Astrocyte (in vitro differentiated cells and primary cell): ENCODE measurements around the gene SFTA2. TPM values are rescaled to one million over a fixed set of nuclear protein-coding genes. Genes with fewer than 3 reads are reported as not detected.
"Not testable (repeated sequence)": the region's sequence is repeated elsewhere in the genome, so short reads cannot be mapped to it uniquely, and the experiment has no call there.

ENCODE experiments used
- DNase-seq: peaks from one replicate; pipeline ENCODE4 v3.0.0-alpha.2; 2010; ENCODE audit warnings: low read depth
- FAIRE-seq: peaks from 2 replicates; lab custom pipeline; 2011; peaks lifted over from hg19 to GRCh38; lab: Jason Lieb, UNC
- H2AFZ ChIP-seq: 2 replicates; pipeline ENCODE4 v1.6.0; 2012; ENCODE audit warnings: low read depth, low read length, inconsistent platforms
- H3K27ac ChIP-seq: 2 replicates; pipeline ENCODE4 v1.5.1; 2011; ENCODE audit warnings: low read depth, low read length, inconsistent platforms
- H3K27me3 ChIP-seq: 2 replicates; pipeline ENCODE4 v1.6.0; 2011; ENCODE audit warnings: low read length, inconsistent platforms; ENCODE audit not compliant: insufficient read depth
- H3K36me3 ChIP-seq: 2 replicates; pipeline ENCODE4 v1.5.1; 2011; ENCODE audit warnings: low read length, inconsistent platforms; ENCODE audit not compliant: insufficient read depth
- H3K4me1 ChIP-seq: 2 replicates; pipeline ENCODE4 v1.5.1; 2011; ENCODE audit warnings: low read length, inconsistent platforms; ENCODE audit not compliant: insufficient read depth
- H3K4me2 ChIP-seq: 2 replicates; pipeline ENCODE4 v1.6.0; 2012; ENCODE audit warnings: low read length, inconsistent platforms
- H3K4me3 ChIP-seq: 2 replicates; pipeline ENCODE4 v1.5.1; 2011; ENCODE audit warnings: low read depth, mild to moderate bottlenecking, low read length, inconsistent platforms; ENCODE audit not compliant: insufficient read depth
- H3K79me2 ChIP-seq: 2 replicates; pipeline ENCODE4 v1.6.0; 2012; ENCODE audit warnings: mild to moderate bottlenecking, low read length, inconsistent platforms; ENCODE audit not compliant: insufficient read depth
- H3K9ac ChIP-seq: 2 replicates; pipeline ENCODE4 v1.6.0; 2012; ENCODE audit warnings: mild to moderate bottlenecking, low read length, inconsistent platforms
- H3K9me3 ChIP-seq: 2 replicates; pipeline ENCODE4 v1.5.1; 2012; ENCODE audit warnings: low read depth, mild to moderate bottlenecking, low read length, inconsistent platforms; ENCODE audit not compliant: insufficient read depth
- H4K20me1 ChIP-seq: 2 replicates; pipeline ENCODE4 v1.6.0; 2012; ENCODE audit warnings: low read length, inconsistent platforms; ENCODE audit not compliant: insufficient read depth
- H3K27ac Mint-ChIP-seq: one replicate; pipeline ENCODE4 v1.8.0; 2021; ENCODE audit warnings: mild to moderate bottlenecking, mixed read lengths; ENCODE audit not compliant: unreplicated experiment
- H3K27me3 Mint-ChIP-seq: one replicate; pipeline ENCODE4 v1.8.0; 2021; ENCODE audit warnings: low read depth, mixed read lengths; ENCODE audit not compliant: unreplicated experiment
- H3K36me3 Mint-ChIP-seq: one replicate; pipeline ENCODE4 v1.8.0; 2021; ENCODE audit warnings: low read depth, mixed read lengths; ENCODE audit not compliant: unreplicated experiment
- H3K4me1 Mint-ChIP-seq: one replicate; pipeline ENCODE4 v1.8.0; 2021; ENCODE audit warnings: low read depth, mixed read lengths; ENCODE audit not compliant: unreplicated experiment
- H3K4me3 Mint-ChIP-seq: one replicate; pipeline ENCODE4 v1.8.0; 2021; ENCODE audit warnings: mild to moderate bottlenecking, moderate library complexity, mixed read lengths; ENCODE audit not compliant: unreplicated experiment
- H3K9me3 Mint-ChIP-seq: one replicate; pipeline ENCODE4 v1.8.0; 2021; ENCODE audit warnings: mild to moderate bottlenecking, mixed read lengths; ENCODE audit not compliant: unreplicated experiment
- EZH2 ChIP-seq: IDR thresholded peaks from 2 replicates; pipeline ENCODE4 v1.6.1; 2012; ENCODE audit warnings: mild to moderate bottlenecking, low read length, inconsistent platforms; ENCODE audit not compliant: insufficient read depth
- total RNA-seq: library from RNA; stranded (reverse); gene quantifications from 2 replicates; pipeline ENCODE4 v1.2.1, GENCODE V29; 2021
- TF ChIP-seq, protein P1 (sequence below): IDR thresholded peaks from 2 replicates; pipeline ENCODE4 v1.5.1; 2011; ENCODE audit warnings: low read depth, mild to moderate bottlenecking, inconsistent platforms, low read length, moderate library complexity; ENCODE audit not compliant: insufficient read depth

The SFTA2 gene
- total RNA-seq, 1 donor from 2014 or later, result not detected

DNA sequence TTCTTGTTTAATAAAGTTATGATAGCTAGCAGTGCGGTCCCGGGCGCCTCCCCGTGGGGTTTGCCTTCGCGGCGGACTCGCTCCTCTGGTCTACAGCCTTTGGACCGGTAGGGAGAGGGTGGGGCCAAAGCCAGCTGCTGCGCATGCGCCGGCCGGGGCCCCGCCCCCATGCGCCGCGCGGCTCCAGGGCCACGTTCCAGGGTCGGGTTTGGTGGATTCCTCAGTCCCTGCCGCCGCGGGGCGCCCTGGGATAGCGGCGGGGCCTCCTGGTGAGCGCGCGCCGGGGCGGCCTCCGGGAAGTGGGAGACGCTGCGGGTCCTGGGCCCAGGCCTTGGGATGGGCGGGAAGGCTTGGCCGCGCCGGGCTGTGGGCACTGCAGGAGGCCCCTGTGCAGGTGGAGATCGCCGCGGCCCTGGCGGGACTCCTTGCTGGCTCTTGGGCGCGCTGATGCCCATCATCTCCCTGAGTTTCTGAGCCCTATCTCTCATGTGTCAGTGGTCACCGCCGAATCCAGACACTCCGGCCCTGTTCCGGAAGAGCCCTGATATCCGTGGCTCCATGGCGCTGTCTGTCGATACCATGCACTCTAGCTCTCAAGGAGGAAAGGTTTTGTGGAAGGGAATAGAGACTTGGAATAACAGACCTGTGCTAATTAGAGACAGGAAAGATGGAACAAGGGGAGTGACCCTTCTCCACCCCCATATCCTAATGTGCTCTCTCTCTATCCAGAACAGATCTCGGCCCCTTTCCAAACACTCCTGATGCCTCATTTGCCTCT, 17.7 kb downstream of the SFTA2 start, which contains the start of gene VARS2:
Gene VARS2 (plus strand): TSS at position 163 of the 778 bp plus-strand sequence. CDS start 599 bp downstream, at position 762.
- TF ChIP-seq, protein P1, sequence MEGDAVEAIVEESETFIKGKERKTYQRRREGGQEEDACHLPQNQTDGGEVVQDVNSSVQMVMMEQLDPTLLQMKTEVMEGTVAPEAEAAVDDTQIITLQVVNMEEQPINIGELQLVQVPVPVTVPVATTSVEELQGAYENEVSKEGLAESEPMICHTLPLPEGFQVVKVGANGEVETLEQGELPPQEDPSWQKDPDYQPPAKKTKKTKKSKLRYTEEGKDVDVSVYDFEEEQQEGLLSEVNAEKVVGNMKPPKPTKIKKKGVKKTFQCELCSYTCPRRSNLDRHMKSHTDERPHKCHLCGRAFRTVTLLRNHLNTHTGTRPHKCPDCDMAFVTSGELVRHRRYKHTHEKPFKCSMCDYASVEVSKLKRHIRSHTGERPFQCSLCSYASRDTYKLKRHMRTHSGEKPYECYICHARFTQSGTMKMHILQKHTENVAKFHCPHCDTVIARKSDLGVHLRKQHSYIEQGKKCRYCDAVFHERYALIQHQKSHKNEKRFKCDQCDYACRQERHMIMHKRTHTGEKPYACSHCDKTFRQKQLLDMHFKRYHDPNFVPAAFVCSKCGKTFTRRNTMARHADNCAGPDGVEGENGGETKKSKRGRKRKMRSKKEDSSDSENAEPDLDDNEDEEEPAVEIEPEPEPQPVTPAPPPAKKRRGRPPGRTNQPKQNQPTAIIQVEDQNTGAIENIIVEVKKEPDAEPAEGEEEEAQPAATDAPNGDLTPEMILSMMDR, result no peak
- TF ChIP-seq EZH2, result no peak
- Histone ChIP-seq H3K27ac (peak within 1 kb of the TSS; percentile 63), H3K27me3 (no peaks in the 10 kb centered on the region), H3K36me3 (peaks cover 19% of the 10 kb centered on the region), H2AFZ (peak within 1 kb of the TSS; percentile 78), H3K4me3 (peak within 1 kb of the TSS; percentile 53), H3K9me3 (no peaks in the 10 kb centered on the region), H3K9ac (peak within 1 kb of the TSS; percentile 86), H3K79me2 (peaks cover 8% of the 10 kb centered on the region), H3K4me1 (peaks cover 12% of the 10 kb centered on the region), H3K4me2 (peak within 1 kb of the TSS; percentile 92), H4K20me1 (no peaks in the 10 kb centered on the region)
- H3K27me3 Mint-ChIP-seq, result no peaks in the 10 kb centered on the region
- peaks cover 8% of the 10 kb centered on the region for H3K4me1 Mint-ChIP-seq
- H3K27ac Mint-ChIP-seq, result peak within 1 kb of the TSS; percentile 85
- FAIRE-seq, result no peak
- H3K36me3 Mint-ChIP-seq, result peaks cover 22% of the 10 kb centered on the region
- H3K4me3 Mint-ChIP-seq, result peak within 1 kb of the TSS; percentile 83
- H3K9me3 Mint-ChIP-seq, result no peaks in the 10 kb centered on the region
- DNase-seq, result peak; percentile 69

DNA sequence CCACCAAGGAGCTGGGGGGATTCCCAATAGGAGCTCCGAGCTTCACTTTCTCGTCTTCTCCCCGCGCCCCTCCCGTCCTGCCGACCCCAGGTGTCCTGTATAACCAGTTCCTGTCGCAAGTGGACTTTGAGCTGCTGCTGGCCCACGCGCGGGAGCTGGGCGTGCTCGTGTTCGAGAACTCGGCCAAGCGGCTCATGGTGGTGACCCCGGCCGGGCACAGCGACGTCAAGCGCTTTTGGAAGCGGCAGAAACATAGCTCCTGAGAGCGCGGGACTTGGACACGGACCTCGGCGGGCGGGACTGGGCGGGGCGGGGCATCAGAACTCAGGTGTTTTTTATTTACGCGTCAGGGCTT, 18.3 kb downstream of the SFTA2 start:
- Histone ChIP-seq H3K27ac (peak overlapping the region; percentile 26), H3K79me2 (peaks cover 13% of the 10 kb centered on the region), H3K9me3 (no peaks in the 10 kb centered on the region), H3K4me3 (peak overlapping the region; percentile 53), H3K9ac (peak overlapping the region; percentile 86), H3K27me3 (no peaks in the 10 kb centered on the region), H4K20me1 (no peaks in the 10 kb centered on the region), H3K4me2 (peak overlapping the region; percentile 92), H2AFZ (peak overlapping the region; percentile 70), H3K4me1 (peaks cover 18% of the 10 kb centered on the region), H3K36me3 (peaks cover 19% of the 10 kb centered on the region)
- DNase-seq, result no peak
- no peak overlapping the region for H3K27ac Mint-ChIP-seq
- H3K4me1 Mint-ChIP-seq, result peaks cover 10% of the 10 kb centered on the region
- no peaks in the 10 kb centered on the region for H3K9me3 Mint-ChIP-seq
- no peak for FAIRE-seq
- no peak for TF ChIP-seq EZH2
- H3K27me3 Mint-ChIP-seq, result no peaks in the 10 kb centered on the region
- H3K36me3 Mint-ChIP-seq, result peaks cover 20% of the 10 kb centered on the region
- peak overlapping the region; percentile 54 for H3K4me3 Mint-ChIP-seq

DNA sequence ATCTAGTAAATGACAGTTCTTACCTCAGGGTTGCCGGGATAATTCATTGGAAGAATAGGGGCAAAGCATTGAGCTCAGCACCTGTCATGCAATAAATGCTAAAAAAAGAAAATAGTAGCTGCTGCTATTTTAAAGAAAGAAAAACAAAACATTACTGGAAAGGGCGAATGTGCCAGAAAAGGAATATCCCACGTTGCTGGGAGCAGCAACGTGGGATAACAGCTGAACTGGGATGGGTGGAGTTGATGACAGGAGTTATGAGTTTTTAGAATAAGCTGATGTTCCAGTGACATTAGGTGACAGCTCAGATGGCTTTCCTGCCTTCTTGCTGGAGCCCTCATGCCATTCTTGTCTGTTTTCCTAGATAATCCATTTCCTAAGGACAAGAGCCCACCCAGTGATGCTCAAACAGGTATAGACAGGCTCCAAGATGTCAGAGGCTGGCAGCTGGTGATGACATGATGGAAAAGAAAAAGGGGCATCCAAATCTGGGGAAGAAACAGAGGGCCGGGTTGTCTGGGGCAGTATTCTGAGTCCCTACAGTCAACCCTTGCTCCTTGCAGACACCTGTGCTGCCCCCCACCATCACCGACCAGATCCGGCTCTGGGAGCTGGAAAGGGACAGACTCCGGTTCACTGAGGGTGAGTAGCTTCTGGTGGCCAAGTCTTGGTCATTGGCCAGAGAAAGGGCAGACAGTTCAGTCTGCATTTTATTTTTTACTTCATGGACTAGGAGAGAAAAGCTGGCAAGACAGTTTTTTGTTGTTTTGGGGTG, 19.0 kb downstream of the SFTA2 start:
- FAIRE-seq, result no peak

GRCh38 chr6:30910473-30910872, 21.5 kb downstream of the SFTA2 start:
- H3K36me3 ChIP-seq, result peaks cover 13% of the 10 kb centered on the region
- H2AFZ ChIP-seq, H3K27ac Mint-ChIP-seq, H3K27me3 Mint-ChIP-seq, H3K4me3 Mint-ChIP-seq, H3K4me3 ChIP-seq, H3K27me3 ChIP-seq, H3K9me3 ChIP-seq, H3K4me2 ChIP-seq, H3K4me1 Mint-ChIP-seq, FAIRE-seq, H3K9ac ChIP-seq, H4K20me1 ChIP-seq, H3K27ac ChIP-seq, DNase-seq, H3K9me3 Mint-ChIP-seq: not testable (repeated sequence)
- peaks cover 21% of the 10 kb centered on the region for H3K79me2 ChIP-seq
- peaks cover 20% of the 10 kb centered on the region for H3K4me1 ChIP-seq
- peaks cover 12% of the 10 kb centered on the region for H3K36me3 Mint-ChIP-seq

More for the DNA sequence above, 19.0 kb downstream of the SFTA2 start:
- DNase-seq, result no peak
- no peaks in the 10 kb centered on the region for H3K27me3 Mint-ChIP-seq
- H3K27ac ChIP-seq, result no peak overlapping the region
- H3K27ac Mint-ChIP-seq, result no peak overlapping the region
- H3K4me2 ChIP-seq, result peak overlapping the region; percentile 92
- peaks cover 21% of the 10 kb centered on the region for H3K79me2 ChIP-seq
- no peak overlapping the region for H2AFZ ChIP-seq
- no peaks in the 10 kb centered on the region for H3K27me3 ChIP-seq
- H3K4me3 ChIP-seq, result no peak overlapping the region
- no peaks in the 10 kb centered on the region for H3K9me3 Mint-ChIP-seq
- TF ChIP-seq EZH2, result no peak
- TF ChIP-seq, protein P1, result no peak
- no peak overlapping the region for H3K9ac ChIP-seq
- no peaks in the 10 kb centered on the region for H3K9me3 ChIP-seq
- H4K20me1 ChIP-seq, result no peaks in the 10 kb centered on the region
- peaks cover 20% of the 10 kb centered on the region for H3K36me3 Mint-ChIP-seq
- H3K4me1 Mint-ChIP-seq, result peaks cover 14% of the 10 kb centered on the region
- H3K4me3 Mint-ChIP-seq, result peak overlapping the region; percentile 54
- H3K36me3 ChIP-seq, result peaks cover 19% of the 10 kb centered on the region
- H3K4me1 ChIP-seq, result peaks cover 20% of the 10 kb centered on the region
